Left lung (tissue), 10 donors: ENCODE results near the gene KCNAB3. TPM values are rescaled to one million over a fixed set of nuclear protein-coding genes. Genes with fewer than 3 reads are reported as not detected.
A peak's percentile ranks its signal among the peaks of the same experiment; 100 is the strongest.

Experiments
- ATAC-seq: fragments of 200-7000 bp; cut with Tn5 transposase; one replicate; pipeline ENCODE4 v1.9.1; 2020; ENCODE audit warnings: moderate library complexity
- DNase-seq, 4 donors: peaks; one replicate each; pipeline ENCODE4 v3.0.0-alpha.2; 2013 to 2020
- H3K27ac ChIP-seq, 2 donors: fragments of 200-600 bp; sonication (generic) in 1 of 2; one replicate each; pipeline versions ENCODE4 v1.5.0 to v1.8.0; 2020 to 2021
- H3K27me3 ChIP-seq, 2 donors: fragments of 200-600 bp; sonication (generic) in 1 of 2; one replicate each; pipeline versions ENCODE4 v1.5.0 to v1.8.0; 2020 to 2021
- H3K36me3 ChIP-seq, 2 donors: fragments of 200-600 bp; sonication (generic) in 1 of 2; one replicate each; pipeline versions ENCODE4 v1.5.0 to v1.8.0; 2020 to 2021
- H3K4me1 ChIP-seq, 2 donors: fragments of 200-600 bp; one replicate each; pipeline ENCODE4 v1.8.0; 2021
- H3K4me3 ChIP-seq, 2 donors: fragments of 200-600 bp; sonication (generic) in 1 of 2; one replicate each; pipeline versions ENCODE4 v1.5.0 to v1.8.0; 2020 to 2021; ENCODE audit warnings: mild to moderate bottlenecking in 1 of 2
- H3K9me3 ChIP-seq, 2 donors: fragments of 200-600 bp; sonication (generic) in 1 of 2; one replicate each; pipeline versions ENCODE4 v1.5.0 to v1.8.0; 2020 to 2021
- intact Hi-C, 2 donors: fragments of 100-400 bp; cut with DNase I; formaldehyde crosslinking; loops; one replicate each; pipeline versions ENCODE4 v1.11.2 to v1.14.2; 2022
- polyA plus RNA-seq, 6 donors: library from polyadenylated mRNA; unstranded; fragments of 120-200 nt; gene quantifications; one replicate each; pipeline ENCODE4 v1.2.1, GENCODE V29; 2013; ENCODE audit not compliant: insufficient read length in 6 of 6
- total RNA-seq, 2 donors: library from RNA; stranded (reverse); fragmentation: NEBNext Ultra II Directional; extraction: Animal tissue kit (Norgen Biotek cat#: 25700); gene quantifications; one replicate each; pipeline ENCODE4 v1.2.1, GENCODE V29; 2021
- TF ChIP-seq, protein P1 (sequence below), 2 donors: fragments of 200-600 bp; sonication (generic) in 1 of 2; IDR thresholded peaks; one replicate each; pipeline versions ENCODE4 v1.5.0 to v1.8.0; 2021; ENCODE audit warnings: antibody characterized with exemption in 2 of 2
- donor health status: DM: no; HTN: yes; CAD: no.
- donor health status: DM: no; HTN: no; CAD: no.

Gene KCNAB3
- total and polyA plus RNA-seq, 8 donors: 2.5 to 12.7 (median 11.1) TPM

DNA sequence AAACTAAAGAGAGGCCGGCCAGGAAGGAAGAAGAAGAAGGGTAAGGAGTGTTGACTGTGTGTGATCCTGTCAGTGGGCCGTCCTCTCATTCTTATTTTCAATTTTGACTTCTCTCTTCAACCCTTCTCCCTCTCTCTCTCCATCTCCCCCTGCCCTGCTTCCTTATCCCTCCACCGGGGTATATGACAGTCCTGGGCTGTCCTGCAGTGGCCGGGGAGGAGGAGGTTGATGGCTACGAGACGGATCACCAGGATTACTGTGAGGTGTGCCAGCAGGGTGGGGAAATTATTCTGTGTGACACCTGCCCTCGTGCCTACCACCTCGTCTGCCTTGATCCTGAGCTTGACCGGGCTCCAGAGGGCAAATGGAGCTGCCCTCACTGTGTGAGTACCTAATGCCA lies 35.4 kb downstream of the KCNAB3 start:
- ATAC-seq (no peak), DNase-seq (no peak)
- intact Hi-C loops: no loop called here
- Histone ChIP-seq H3K4me3 (no peak overlapping the region), H3K27me3 (no peaks in the 10 kb centered on the region), H3K4me1 (peaks cover 6 to 15% of the 10 kb centered on the region in 2 donors), H3K27ac (no peak overlapping the region), H3K9me3 (no peaks in the 10 kb centered on the region), H3K36me3 (peaks cover 0 to 86% of the 10 kb centered on the region in 2 donors)
- TF ChIP-seq, protein P1, sequence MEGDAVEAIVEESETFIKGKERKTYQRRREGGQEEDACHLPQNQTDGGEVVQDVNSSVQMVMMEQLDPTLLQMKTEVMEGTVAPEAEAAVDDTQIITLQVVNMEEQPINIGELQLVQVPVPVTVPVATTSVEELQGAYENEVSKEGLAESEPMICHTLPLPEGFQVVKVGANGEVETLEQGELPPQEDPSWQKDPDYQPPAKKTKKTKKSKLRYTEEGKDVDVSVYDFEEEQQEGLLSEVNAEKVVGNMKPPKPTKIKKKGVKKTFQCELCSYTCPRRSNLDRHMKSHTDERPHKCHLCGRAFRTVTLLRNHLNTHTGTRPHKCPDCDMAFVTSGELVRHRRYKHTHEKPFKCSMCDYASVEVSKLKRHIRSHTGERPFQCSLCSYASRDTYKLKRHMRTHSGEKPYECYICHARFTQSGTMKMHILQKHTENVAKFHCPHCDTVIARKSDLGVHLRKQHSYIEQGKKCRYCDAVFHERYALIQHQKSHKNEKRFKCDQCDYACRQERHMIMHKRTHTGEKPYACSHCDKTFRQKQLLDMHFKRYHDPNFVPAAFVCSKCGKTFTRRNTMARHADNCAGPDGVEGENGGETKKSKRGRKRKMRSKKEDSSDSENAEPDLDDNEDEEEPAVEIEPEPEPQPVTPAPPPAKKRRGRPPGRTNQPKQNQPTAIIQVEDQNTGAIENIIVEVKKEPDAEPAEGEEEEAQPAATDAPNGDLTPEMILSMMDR (IDR thresholded peaks at IDR 0.05): no peak

DNA sequence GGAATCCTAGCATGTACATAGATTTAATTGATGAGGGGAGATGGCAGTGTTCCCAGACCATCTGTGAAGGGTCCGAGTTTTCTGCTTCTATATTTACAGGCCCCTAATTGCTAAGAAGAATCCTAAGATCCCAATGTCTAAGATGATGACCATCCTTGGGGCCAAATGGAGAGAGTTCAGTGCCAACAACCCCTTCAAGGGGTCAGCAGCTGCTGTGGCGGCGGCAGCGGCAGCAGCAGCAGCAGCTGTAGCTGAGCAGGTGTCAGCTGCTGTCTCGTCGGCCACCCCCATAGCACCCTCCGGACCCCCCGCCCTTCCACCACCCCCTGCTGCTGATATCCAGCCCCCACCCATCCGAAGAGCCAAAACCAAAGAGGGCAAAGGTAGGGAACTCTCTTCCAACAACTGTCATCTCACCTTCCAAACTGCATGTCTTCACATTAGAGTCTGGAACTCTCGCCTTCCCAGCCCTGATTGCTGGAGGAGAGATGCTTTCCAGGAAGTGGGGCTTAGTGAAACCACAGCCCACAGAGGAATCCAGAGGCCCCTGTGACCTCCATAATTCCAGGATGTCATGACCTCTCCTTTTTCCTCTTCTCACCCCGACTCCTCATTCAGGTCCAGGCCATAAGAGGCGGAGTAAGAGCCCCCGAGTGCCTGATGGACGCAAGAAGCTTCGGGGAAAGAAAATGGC lies 36.3 kb downstream of the KCNAB3 start:
- H3K4me1 ChIP-seq: peaks cover 15 to 24% of the 10 kb centered on the region in 2 donors
- no peak for DNase-seq
- no peak for ATAC-seq
- H3K9me3 ChIP-seq: no peaks in the 10 kb centered on the region
- H3K27ac ChIP-seq: no peak overlapping the region
- H3K36me3 ChIP-seq: peaks cover 0 to 77% of the 10 kb centered on the region in 2 donors
- H3K27me3 ChIP-seq: no peaks in the 10 kb centered on the region
- TF ChIP-seq, protein P1 (IDR thresholded peaks at IDR 0.05): no peak
- intact Hi-C loops: no loop called here
- no peak overlapping the region for H3K4me3 ChIP-seq

DNA sequence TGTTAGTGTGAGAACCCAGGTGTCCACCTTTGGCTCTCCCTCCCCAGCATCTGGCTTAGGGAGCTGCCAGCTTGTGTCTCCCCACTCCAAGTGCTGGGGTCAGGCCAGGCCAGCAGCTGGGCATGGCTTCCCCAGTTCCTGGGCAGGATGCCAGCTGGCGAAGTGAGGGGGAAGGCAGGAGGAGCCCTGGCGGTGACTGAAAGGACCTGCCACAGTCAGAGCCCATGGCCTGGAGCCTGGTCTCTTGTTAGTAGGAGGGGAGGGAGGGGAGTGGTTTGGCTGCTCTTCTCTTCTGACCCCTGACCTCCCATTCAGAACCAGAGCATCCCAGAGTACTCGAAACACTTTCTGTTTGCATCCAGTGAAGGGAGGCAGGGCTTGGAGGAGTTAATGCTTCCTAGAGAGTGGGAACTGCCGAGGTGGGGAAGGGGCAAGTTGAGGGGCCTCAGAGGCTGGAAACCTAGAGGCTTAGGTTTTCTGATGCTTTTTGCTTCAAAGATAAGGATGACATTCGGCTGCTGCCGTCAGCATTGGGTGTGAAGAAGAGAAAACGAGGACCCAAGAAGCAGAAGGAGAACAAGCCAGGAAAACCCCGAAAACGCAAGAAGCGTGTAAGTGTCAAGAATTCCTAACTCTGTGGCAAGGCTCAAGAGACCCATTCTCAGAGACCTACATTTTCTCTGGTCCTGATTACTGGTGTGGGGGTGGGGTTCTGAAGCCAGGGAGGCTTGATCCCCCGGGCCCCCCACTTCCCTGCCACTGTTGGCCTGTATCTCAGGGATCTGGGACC lies 40.3 kb downstream of the KCNAB3 start:
- no peaks in the 10 kb centered on the region for H3K9me3 ChIP-seq
- no peaks in the 10 kb centered on the region for H3K27me3 ChIP-seq
- H3K4me3 ChIP-seq: no peak overlapping the region
- ATAC-seq (peak; percentile 56), DNase-seq (peak; percentile 88 to 98 (median 96))
- TF ChIP-seq, protein P1 (IDR thresholded peaks at IDR 0.05): peak; percentile 37 to 65
- H3K4me1 ChIP-seq: peaks cover 20 to 49% of the 10 kb centered on the region in 2 donors
- peaks cover 0 to 37% of the 10 kb centered on the region in 2 donors for H3K36me3 ChIP-seq
- H3K27ac ChIP-seq: peak overlapping the region; percentile 91 to 97
- intact Hi-C loops: no loop called here

GRCh38 chr17:7888184-7888920 lies 41.3 kb downstream of the KCNAB3 start, which contains the start of gene CHD3:
Gene CHD3 (plus strand): TSS chr17:7888789. CDS start chr17:7889001, 212 bp downstream.
- Histone ChIP-seq H3K9me3 (no peaks in the 10 kb centered on the region), H3K4me3 (peak within 1 kb of the TSS; percentile 24 to 89), H3K27ac (peak within 1 kb of the TSS; percentile 91 to 97), H3K4me1 (peaks cover 24 to 59% of the 10 kb centered on the region in 2 donors), H3K27me3 (no peaks in the 10 kb centered on the region), H3K36me3 (peaks cover 0 to 27% of the 10 kb centered on the region in 2 donors)
- peak; percentile 57 for ATAC-seq
- peak in 3 of 4 donors; percentile 41 to 72 (median 50) for DNase-seq
- TF ChIP-seq, protein P1 (IDR thresholded peaks at IDR 0.05): no peak
- intact Hi-C loops: no loop called here
